Heart left ventricle (tissue), 16 donors: ENCODE measurements around the gene GALNT10. TPM values are rescaled to one million over a fixed set of nuclear protein-coding genes. Genes with fewer than 3 reads are reported as not detected.

Experiments used
- ATAC-seq, 4 donors: fragments of 200-7000 bp; cut with Tn5 transposase; one replicate each; pipeline ENCODE4 v1.9.1; 2020 to 2022; ENCODE audit warnings: moderate library complexity in 4 of 4, mild to moderate bottlenecking in 3 of 4, moderate number of reproducible peaks in 1 of 4
- DNase-seq, 5 donors: peaks; one replicate each; pipeline ENCODE4 v3.0.0-alpha.2; 2020
- H3K27ac ChIP-seq, 12 donors: fragments of 200-600 bp; sonication (generic) in 4 of 12; one replicate each; pipeline versions ENCODE4 v1.5.0 to v1.8.0; 2016 to 2022; ENCODE audit warnings: mild to moderate bottlenecking in 2 of 12
- H3K27me3 ChIP-seq, 9 donors: fragments of 200-600 bp; sonication (generic) in 2 of 9; one replicate each; pipeline versions ENCODE4 v1.5.1 to v1.8.0; 2016 to 2022; ENCODE audit warnings: mild to moderate bottlenecking in 3 of 9
- H3K36me3 ChIP-seq, 9 donors: fragments of 200-600 bp; sonication (generic) in 2 of 9; one replicate each; pipeline versions ENCODE4 v1.5.0 to v1.8.0; 2018 to 2022; ENCODE audit warnings: mild to moderate bottlenecking in 2 of 9
- H3K4me1 ChIP-seq, 12 donors: fragments of 200-600 bp; sonication (generic) in 4 of 12; one replicate each; pipeline versions ENCODE4 v1.5.0 to v1.8.0; 2016 to 2022; ENCODE audit warnings: mild to moderate bottlenecking in 3 of 12
- H3K4me3 ChIP-seq, 12 donors: fragments of 200-600 bp; sonication (generic) in 4 of 12; one replicate each; pipeline versions ENCODE4 v1.5.0 to v1.8.0; 2017 to 2022; ENCODE audit warnings: mild to moderate bottlenecking in 9 of 12, moderate library complexity in 4 of 12
- H3K9me3 ChIP-seq, 12 donors: fragments of 200-600 bp; sonication (generic) in 4 of 12; one replicate each; pipeline versions ENCODE4 v1.5.0 to v1.8.0; 2016 to 2022; ENCODE audit warnings: mild to moderate bottlenecking in 1 of 12
- CTCF ChIP-seq, 12 donors: fragments of 200-600 bp; sonication (generic) in 4 of 12; IDR thresholded peaks; one replicate each; pipeline versions ENCODE4 v1.5.0 to v1.8.0; 2018 to 2022; ENCODE audit warnings: antibody characterized with exemption in 12 of 12, mild to moderate bottlenecking in 5 of 12
- POLR2A ChIP-seq, 2 donors: fragments of 450-650 bp; IDR thresholded peaks; one replicate each; pipeline ENCODE4 v1.6.1; 2017; ENCODE audit warnings: antibody characterized with exemption in 2 of 2, mild to moderate bottlenecking in 2 of 2, moderate library complexity in 2 of 2
- WGBS, 4 donors: extraction: QIAGEN DNeasy Blood & Tissue Kit in 2 of 4; methylation state at CpG; one replicate each; pipeline versions ENCODE4 v1.1.5 to v1.1.7; 2013 to 2018; 5-methylcytosine and 5-hydroxymethylcytosine counted together
- intact Hi-C, 10 donors: fragments of 100-400 bp; cut with DNase I; formaldehyde crosslinking; loops; one replicate each; pipeline versions ENCODE4 v1.11.1 to v1.14.2; 2022
- polyA plus RNA-seq, 2 donors: library from polyadenylated mRNA; stranded (reverse); fragments of 200-250 nt; gene quantifications; one replicate each; pipeline ENCODE4 v1.2.3, GENCODE V29; 2013
- total RNA-seq, 9 donors: library from RNA; depleted of rRNA in 2 of 9; stranded (reverse); fragments of >200 nt in 2 of 9; fragmentation: NEBNext Ultra II Directional in 3 of 9; extraction: Animal tissue kit (Norgen Biotek cat#: 25700) in 3 of 9; gene quantifications; one replicate each; pipeline versions ENCODE4 v1.1.0 to v1.2.4, GENCODE V29; 2016 to 2023
- donor health status: ischemic (EF 13 %, LVEDD 7.1; RV severe dilation, severe dysfunction).
- donor health status: healthy with polysubstance abuse.
- donor health status: DM: no; HTN: yes; CAD: no.
- donor health status: DM: no; HTN: no; CAD: no.
- donor health status: ischemic (EF 25% LVEDD 6.9; RV normal size, moderate dysfunction).
- donor health status: ischemic (EF 25% LVEDD 5.7; RV mildly dilated, moderate dysfunction).
- donor health status: healthy.
- donor health status: DM: yes; HTN: yes; CAD: no.
- donor health status: ischemic (EF 35%, LVEDD 5.7; RV mildly dilated, moderate dysfunction).
- donor health status: nonischemic (EF 11% LVEDD 7.7; RV severe dilation, severe dysfunction).
- donor health status: DM: yes; HTN: yes; CAD: no.
- donor health status: PGD.
- donor health status: ischemic (EF 29% LVEDD 5.4; RV normal size, mild dysfunction).
- donor health status: nonischemic (EF 23%, LVEDD 6.1; RV moderate dilation, normal function).

GALNT10 gene
- total and polyA plus RNA-seq, 11 donors: 2.7 to 20.7 (median 14.4) TPM

- H3K27me3 ChIP-seq: no peaks in the 10 kb centered on the region
- H3K36me3 ChIP-seq: peaks cover 0 to 3% (median 0%) of the 10 kb centered on the region in 9 donors
- 62 to 65% (median 64%) methylated on average over 6 of the region's 6 CpGs for WGBS, 4 donors
- peaks cover 0 to 1% (median 0%) of the 10 kb centered on the region in 12 donors for H3K9me3 ChIP-seq
- ATAC-seq (peak; percentile 77 to 93 (median 84)), DNase-seq (peak in 4 of 5 donors; percentile 54 to 62 (median 60))
- no peak for TF ChIP-seq CTCF (IDR thresholded peaks at IDR 0.05)
- H3K4me3 ChIP-seq: no peak overlapping the region
- intact Hi-C loops: no loop called here
- H3K27ac ChIP-seq: peak overlapping the region in 9 of 12 donors; percentile 16 to 70 (median 39)
- H3K4me1 ChIP-seq: peaks cover 0 to 24% (median 4%) of the 10 kb centered on the region in 12 donors
Measured at GRCh38 chr5:154320224-154321089, 129.9 kb downstream of the GALNT10 start.

GRCh38 chr5:154321546-154321945 lies 131.0 kb downstream of the GALNT10 start:
- Histone ChIP-seq H3K36me3 (peaks cover 0 to 3% (median 0%) of the 10 kb centered on the region in 9 donors), H3K9me3 (peaks cover 0 to 6% (median 0%) of the 10 kb centered on the region in 12 donors), H3K27me3 (no peaks in the 10 kb centered on the region), H3K4me1 (peaks cover 0 to 24% (median 4%) of the 10 kb centered on the region in 12 donors), H3K27ac (peak overlapping the region in 1 of 12 donors; percentile 23), H3K4me3 (no peak overlapping the region)
- intact Hi-C loops: no loop called here
- DNase-seq: no peak
- TF ChIP-seq CTCF (IDR thresholded peaks at IDR 0.05): no peak
- TF ChIP-seq POLR2A (IDR thresholded peaks at IDR 0.05): no peak
- no peak for ATAC-seq
- WGBS, 4 donors: 65 to 98% (median 76%) methylated on average over 3 of the region's 3 CpGs

GRCh38 chr5:154324033-154324432 lies 133.5 kb downstream of the GALNT10 start:
- H3K9me3 ChIP-seq: peaks cover 0 to 6% (median 0%) of the 10 kb centered on the region in 12 donors
- no peaks in the 10 kb centered on the region for H3K27me3 ChIP-seq
- 83 to 94% (median 89%) methylated on average over 2 of the region's 2 CpGs for WGBS, 4 donors
- no peak overlapping the region for H3K4me3 ChIP-seq
- no peak for DNase-seq
- peaks cover 0 to 3% (median 0%) of the 10 kb centered on the region in 9 donors for H3K36me3 ChIP-seq
- no peak for TF ChIP-seq CTCF (IDR thresholded peaks at IDR 0.05)
- no peak for TF ChIP-seq POLR2A (IDR thresholded peaks at IDR 0.05)
- no peak for ATAC-seq
- intact Hi-C loops: no loop called here
- peaks cover 0 to 24% (median 4%) of the 10 kb centered on the region in 12 donors for H3K4me1 ChIP-seq
- no peak overlapping the region for H3K27ac ChIP-seq

GRCh38 chr5:154325566-154325965 lies 135.0 kb downstream of the GALNT10 start:
- peaks cover 0 to 15% (median 0%) of the 10 kb centered on the region in 12 donors for H3K4me1 ChIP-seq
- peaks cover 0 to 15% (median 6%) of the 10 kb centered on the region in 9 donors for H3K36me3 ChIP-seq
- H3K27ac ChIP-seq: no peak overlapping the region
- peaks cover 0 to 6% (median 0%) of the 10 kb centered on the region in 12 donors for H3K9me3 ChIP-seq
- no peak overlapping the region for H3K4me3 ChIP-seq
- TF ChIP-seq CTCF (IDR thresholded peaks at IDR 0.05) (no peak), POLR2A (IDR thresholded peaks at IDR 0.05) (no peak)
- intact Hi-C loops: no loop called here
- WGBS, 4 donors: 46 to 65% (median 53%) methylated on average over 1 of the region's 1 CpG
- H3K27me3 ChIP-seq: no peaks in the 10 kb centered on the region
- no peak for ATAC-seq
- DNase-seq: no peak
